Measurements from ENCODE around the gene C2orf15. TPM values are rescaled to one million over a fixed set of nuclear protein-coding genes. Genes with fewer than 3 reads are reported as not detected.

The C2orf15 gene
- total RNA-seq, 6 donors from 2014 or later, result 0.33 to 3.0 (median 1.5) TPM; not detected in 1

DNA sequence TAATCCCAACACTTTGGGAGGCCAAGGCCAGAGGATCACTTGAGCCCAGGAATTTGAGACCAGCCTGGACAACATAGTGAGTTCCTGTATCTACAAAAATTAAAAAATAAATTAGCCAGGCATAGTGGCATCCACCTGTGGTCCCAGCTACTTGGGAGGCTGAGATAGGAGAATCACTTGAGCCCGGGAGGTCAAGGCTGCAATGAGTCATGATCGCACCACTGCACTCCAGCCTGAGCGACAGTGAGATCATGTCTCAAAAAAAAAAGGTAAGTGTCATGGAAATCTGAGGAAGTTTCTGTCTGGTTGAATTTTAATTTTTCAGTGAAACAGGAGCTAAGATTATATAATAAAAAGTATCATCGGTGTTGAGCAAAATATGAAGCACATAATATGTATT lies 2.5 kb upstream of the C2orf15 start:
- no peak overlapping the region for H3K27ac ChIP-seq
- ATAC-seq (ENCODE audit: low FRiP score in 2 of 2) (no peak), DNase-seq (no peak)
- H3K9me3 ChIP-seq, result no peaks in the 10 kb centered on the region
- H3K4me1 ChIP-seq, result peaks cover 4 to 17% (median 9%) of the 10 kb centered on the region in 4 donors
- TF ChIP-seq, protein P1, sequence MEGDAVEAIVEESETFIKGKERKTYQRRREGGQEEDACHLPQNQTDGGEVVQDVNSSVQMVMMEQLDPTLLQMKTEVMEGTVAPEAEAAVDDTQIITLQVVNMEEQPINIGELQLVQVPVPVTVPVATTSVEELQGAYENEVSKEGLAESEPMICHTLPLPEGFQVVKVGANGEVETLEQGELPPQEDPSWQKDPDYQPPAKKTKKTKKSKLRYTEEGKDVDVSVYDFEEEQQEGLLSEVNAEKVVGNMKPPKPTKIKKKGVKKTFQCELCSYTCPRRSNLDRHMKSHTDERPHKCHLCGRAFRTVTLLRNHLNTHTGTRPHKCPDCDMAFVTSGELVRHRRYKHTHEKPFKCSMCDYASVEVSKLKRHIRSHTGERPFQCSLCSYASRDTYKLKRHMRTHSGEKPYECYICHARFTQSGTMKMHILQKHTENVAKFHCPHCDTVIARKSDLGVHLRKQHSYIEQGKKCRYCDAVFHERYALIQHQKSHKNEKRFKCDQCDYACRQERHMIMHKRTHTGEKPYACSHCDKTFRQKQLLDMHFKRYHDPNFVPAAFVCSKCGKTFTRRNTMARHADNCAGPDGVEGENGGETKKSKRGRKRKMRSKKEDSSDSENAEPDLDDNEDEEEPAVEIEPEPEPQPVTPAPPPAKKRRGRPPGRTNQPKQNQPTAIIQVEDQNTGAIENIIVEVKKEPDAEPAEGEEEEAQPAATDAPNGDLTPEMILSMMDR (IDR thresholded peaks at IDR 0.05), result no peak
- TF ChIP-seq EP300 (IDR thresholded peaks at IDR 0.05), result no peak
- no peak for TF ChIP-seq POLR2AphosphoS5 (IDR thresholded peaks at IDR 0.05)
- TF ChIP-seq POLR2A (IDR thresholded peaks at IDR 0.05), result no peak
- WGBS, 2 donors, result 96 to 97% methylated on average over 4 of the region's 4 CpGs
- no peaks in the 10 kb centered on the region for H3K36me3 ChIP-seq
- H3K4me3 ChIP-seq, result no peak overlapping the region
- no peaks in the 10 kb centered on the region for H3K27me3 ChIP-seq

GRCh38 chr2:99140056-99140859 lies 1.2 kb upstream of the C2orf15 start:
- TF ChIP-seq POLR2A (IDR thresholded peaks at IDR 0.05) (no peak), EP300 (IDR thresholded peaks at IDR 0.05) (no peak), POLR2AphosphoS5 (IDR thresholded peaks at IDR 0.05) (no peak)
- TF ChIP-seq, protein P1 (IDR thresholded peaks at IDR 0.05), result no peak
- 19 to 20% methylated on average over 17 of the region's 17 CpGs for WGBS, 2 donors
- DNase-seq, result no peak
- Histone ChIP-seq H3K27me3 (no peaks in the 10 kb centered on the region), H3K9me3 (no peaks in the 10 kb centered on the region), H3K4me3 (peak overlapping the region; percentile 77 to 93 (median 85)), H3K4me1 (peaks cover 4 to 17% (median 9%) of the 10 kb centered on the region in 4 donors), H3K36me3 (no peaks in the 10 kb centered on the region), H3K27ac (peak overlapping the region; percentile 85 to 93 (median 88))
- no peak for ATAC-seq (ENCODE audit: low FRiP score in 2 of 2)

GRCh38 chr2:99140860-99141109 lies 722 bp upstream of the C2orf15 start:
- Histone ChIP-seq H3K4me1 (peaks cover 4 to 17% (median 9%) of the 10 kb centered on the region in 4 donors), H3K4me3 (peak overlapping the region; percentile 77 to 93 (median 85)), H3K9me3 (no peaks in the 10 kb centered on the region), H3K36me3 (no peaks in the 10 kb centered on the region), H3K27me3 (no peaks in the 10 kb centered on the region), H3K27ac (peak overlapping the region; percentile 85 to 93 (median 88))
- WGBS, 2 donors, result 1 to 2% methylated on average over 10 to 21 of the region's 21 CpGs
- TF ChIP-seq POLR2A (IDR thresholded peaks at IDR 0.05) (peak in 2 of 4 donors; percentile 91 to 92), EP300 (IDR thresholded peaks at IDR 0.05) (no peak)
- DNase-seq (no peak), ATAC-seq (ENCODE audit: low FRiP score in 2 of 2) (peak in 1 of 2 donors; percentile 75)

DNA sequence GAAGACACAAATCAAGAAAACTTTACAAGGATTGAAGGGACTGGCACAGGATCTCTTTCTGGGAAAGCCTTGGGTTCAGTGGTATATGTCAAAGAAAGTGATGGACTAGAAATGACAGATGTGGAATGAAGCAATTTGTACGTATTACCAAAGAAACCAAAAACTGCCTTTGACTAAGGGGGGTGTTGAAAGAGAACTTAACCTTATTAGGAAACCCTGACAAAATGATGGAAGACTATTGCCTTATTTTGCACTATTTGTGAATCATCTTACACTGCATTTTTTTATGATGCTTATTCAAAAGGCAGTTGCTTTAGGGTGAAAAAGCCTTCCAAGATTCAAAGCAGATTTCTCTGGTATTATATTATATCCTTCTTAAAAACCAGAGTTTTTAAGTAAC lies 9.2 kb downstream of the C2orf15 start:
- Histone ChIP-seq H3K4me3 (no peak overlapping the region), H3K36me3 (no peaks in the 10 kb centered on the region), H3K27me3 (no peaks in the 10 kb centered on the region), H3K9me3 (no peaks in the 10 kb centered on the region), H3K27ac (peak overlapping the region in 1 of 4 donors; percentile 16), H3K4me1 (peaks cover 8 to 18% (median 12%) of the 10 kb centered on the region in 4 donors)
- no peak for TF ChIP-seq EP300 (IDR thresholded peaks at IDR 0.05)
- TF ChIP-seq, protein P1 (IDR thresholded peaks at IDR 0.05), result no peak
- TF ChIP-seq POLR2A (IDR thresholded peaks at IDR 0.05), result no peak
- TF ChIP-seq POLR2AphosphoS5 (IDR thresholded peaks at IDR 0.05), result no peak
- ATAC-seq (ENCODE audit: low FRiP score in 2 of 2), result no peak
- 82 to 92% methylated on average over 1 of the region's 1 CpG for WGBS, 2 donors
- DNase-seq, result no peak

DNA sequence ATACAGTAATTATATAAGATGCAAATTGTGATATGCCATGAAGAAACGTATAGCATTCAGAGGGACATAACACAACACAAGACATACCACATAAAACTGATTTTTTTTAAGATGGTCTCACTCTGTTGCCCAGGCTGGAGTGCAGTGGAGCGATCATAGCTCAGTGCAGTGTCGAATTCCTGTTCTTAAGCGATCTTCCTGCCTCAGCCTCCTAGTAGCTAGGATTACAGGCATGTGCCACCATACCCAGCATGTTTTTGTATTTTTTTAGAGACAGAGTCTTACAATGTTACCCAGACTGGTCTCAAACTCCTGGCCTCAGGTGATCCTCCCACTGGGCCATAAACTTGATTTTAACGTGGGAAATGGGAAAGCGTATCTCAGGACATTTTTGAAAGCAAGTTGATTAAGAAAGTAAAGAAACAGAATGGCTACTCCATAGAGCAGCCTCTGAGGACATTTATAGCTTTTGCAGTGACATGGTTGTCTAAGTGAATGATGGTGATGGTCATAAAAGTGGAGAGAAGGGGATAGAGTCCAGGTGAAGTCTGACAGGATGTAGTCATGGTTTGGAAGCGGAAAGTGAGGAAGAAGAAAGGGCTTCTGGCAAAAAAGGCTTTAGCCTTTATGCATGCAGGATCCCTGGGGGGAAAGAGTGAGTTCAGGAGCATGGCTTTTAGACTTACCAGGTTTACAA lies 10.8 kb downstream of the C2orf15 start:
- H3K9me3 ChIP-seq, result no peaks in the 10 kb centered on the region
- H3K4me3 ChIP-seq, result no peak overlapping the region
- DNase-seq (no peak), ATAC-seq (ENCODE audit: low FRiP score in 2 of 2) (no peak)
- peaks cover 0 to 5% (median 0%) of the 10 kb centered on the region in 4 donors for H3K36me3 ChIP-seq
- H3K27ac ChIP-seq, result no peak overlapping the region
- no peaks in the 10 kb centered on the region for H3K27me3 ChIP-seq
- TF ChIP-seq EP300 (IDR thresholded peaks at IDR 0.05) (no peak), POLR2A (IDR thresholded peaks at IDR 0.05) (no peak), POLR2AphosphoS5 (IDR thresholded peaks at IDR 0.05) (no peak)
- TF ChIP-seq, protein P1 (IDR thresholded peaks at IDR 0.05), result no peak
- peaks cover 12 to 23% (median 16%) of the 10 kb centered on the region in 4 donors for H3K4me1 ChIP-seq
- 90 to 93% methylated on average over 7 of the region's 7 CpGs for WGBS, 2 donors

Measured in upper lobe of left lung (tissue), 6 donors.